AG09319 (cell line): ENCODE results near the gene DAP.

Source experiments
- DNase-seq: peaks from one replicate; pipeline ENCODE4 v3.0.0-alpha.2; 2010; ENCODE audit warnings: low read depth; ENCODE audit errors: extremely low read depth
- TF ChIP-seq, protein P1 (sequence below): IDR thresholded peaks from 2 replicates; pipeline ENCODE4 v1.5.1; 2011; ENCODE audit warnings: low read depth, mild to moderate bottlenecking, inconsistent platforms, low read length, moderate library complexity

DAP gene

DNA sequence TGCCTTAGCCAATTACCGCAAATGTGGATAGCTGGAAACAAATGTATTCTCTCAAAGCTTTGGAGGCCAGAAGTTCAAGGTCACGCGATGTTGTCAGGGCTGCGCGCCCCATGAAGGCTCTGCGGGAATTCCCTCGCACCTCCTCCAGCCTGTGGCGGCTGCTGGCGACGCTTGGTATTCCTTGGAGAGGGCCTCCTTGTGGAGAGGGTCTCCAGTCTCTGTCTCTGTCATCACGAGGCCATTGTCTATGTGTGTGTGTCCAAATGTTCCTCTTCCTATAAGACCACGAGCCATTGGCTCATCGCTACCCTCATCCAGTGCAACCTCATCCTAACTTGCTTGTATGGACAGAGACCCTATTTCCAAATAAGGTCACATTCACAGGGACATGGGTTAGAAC, 99.6 kb downstream of the DAP start:
- TF ChIP-seq, protein P1, sequence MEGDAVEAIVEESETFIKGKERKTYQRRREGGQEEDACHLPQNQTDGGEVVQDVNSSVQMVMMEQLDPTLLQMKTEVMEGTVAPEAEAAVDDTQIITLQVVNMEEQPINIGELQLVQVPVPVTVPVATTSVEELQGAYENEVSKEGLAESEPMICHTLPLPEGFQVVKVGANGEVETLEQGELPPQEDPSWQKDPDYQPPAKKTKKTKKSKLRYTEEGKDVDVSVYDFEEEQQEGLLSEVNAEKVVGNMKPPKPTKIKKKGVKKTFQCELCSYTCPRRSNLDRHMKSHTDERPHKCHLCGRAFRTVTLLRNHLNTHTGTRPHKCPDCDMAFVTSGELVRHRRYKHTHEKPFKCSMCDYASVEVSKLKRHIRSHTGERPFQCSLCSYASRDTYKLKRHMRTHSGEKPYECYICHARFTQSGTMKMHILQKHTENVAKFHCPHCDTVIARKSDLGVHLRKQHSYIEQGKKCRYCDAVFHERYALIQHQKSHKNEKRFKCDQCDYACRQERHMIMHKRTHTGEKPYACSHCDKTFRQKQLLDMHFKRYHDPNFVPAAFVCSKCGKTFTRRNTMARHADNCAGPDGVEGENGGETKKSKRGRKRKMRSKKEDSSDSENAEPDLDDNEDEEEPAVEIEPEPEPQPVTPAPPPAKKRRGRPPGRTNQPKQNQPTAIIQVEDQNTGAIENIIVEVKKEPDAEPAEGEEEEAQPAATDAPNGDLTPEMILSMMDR, result no peak
- no peak for DNase-seq

DNA sequence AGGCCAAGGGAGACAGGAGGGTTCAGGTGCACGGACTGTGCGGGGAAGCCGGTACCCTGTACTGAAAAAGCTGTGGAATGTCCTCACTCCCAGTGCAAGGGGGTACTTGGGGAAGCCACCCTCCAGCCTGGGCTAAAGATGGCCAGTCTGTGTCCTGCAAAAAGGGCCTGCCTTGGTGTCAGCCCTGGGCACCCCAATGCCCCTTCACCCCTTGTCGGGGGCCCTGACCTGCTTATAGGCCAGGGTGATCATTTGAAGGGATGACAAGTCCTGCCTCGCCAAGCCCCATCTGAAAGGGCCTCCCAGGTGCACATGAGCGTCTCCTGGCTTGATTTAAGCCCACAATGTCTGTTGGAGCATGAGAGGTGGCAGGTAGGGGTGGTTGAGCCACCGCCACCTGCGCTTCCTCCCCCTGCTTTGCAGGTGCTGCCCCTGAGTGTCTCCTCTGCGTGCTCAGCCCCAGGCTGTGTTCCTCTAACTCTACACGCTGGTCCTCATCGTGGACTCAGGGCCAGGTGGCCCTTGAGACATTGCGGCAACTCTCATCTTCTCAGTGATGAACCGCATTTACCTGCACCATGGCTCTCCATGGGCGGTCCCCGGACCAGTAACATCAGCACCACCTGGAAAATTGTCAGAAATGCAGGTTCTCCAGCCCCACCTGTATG, 100.2 kb downstream of the DAP start:
- TF ChIP-seq, protein P1, result no peak
- DNase-seq, result no peak

DNA sequence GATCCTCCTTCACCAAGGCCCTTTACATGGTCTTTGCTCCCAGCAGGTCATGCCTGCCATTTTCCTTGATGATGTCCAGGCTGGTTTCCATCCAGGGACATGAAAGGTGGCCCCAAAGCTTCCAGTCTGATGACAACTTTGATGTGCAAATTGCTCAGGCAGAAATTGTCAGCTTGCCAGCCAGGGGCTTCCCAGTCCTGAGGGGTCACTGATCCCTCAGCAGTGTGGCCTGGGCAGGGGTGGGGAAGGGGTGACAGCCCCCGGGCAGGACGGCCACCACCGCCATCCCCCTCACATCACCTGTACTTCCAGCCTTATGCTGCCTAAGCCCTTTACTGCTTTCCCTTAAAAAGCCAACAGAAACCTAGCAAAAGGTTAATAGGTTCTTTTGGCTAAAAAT, 100.9 kb downstream of the DAP start:
- DNase-seq, result no peak
- TF ChIP-seq, protein P1, result no peak

DNA sequence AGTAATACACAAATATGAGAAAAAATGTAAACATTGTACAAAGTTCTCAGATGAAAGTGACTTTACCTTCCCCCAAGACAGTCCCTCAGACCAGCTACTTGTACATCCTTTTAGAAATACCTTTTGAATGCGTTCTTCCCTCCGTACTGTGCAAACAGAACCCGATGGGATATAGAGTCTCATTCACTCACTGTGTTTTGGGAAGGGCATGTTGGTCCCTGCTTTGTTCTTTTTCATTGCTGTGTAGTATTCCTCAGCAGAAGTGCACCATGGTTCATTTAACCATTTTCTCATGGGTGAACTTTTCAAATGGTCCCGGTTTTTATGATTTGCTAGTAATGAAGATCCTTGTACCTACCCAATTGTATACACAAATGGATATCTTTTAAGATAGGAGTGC, 102.8 kb downstream of the DAP start:
- TF ChIP-seq, protein P1, result no peak
- no peak for DNase-seq

DNA sequence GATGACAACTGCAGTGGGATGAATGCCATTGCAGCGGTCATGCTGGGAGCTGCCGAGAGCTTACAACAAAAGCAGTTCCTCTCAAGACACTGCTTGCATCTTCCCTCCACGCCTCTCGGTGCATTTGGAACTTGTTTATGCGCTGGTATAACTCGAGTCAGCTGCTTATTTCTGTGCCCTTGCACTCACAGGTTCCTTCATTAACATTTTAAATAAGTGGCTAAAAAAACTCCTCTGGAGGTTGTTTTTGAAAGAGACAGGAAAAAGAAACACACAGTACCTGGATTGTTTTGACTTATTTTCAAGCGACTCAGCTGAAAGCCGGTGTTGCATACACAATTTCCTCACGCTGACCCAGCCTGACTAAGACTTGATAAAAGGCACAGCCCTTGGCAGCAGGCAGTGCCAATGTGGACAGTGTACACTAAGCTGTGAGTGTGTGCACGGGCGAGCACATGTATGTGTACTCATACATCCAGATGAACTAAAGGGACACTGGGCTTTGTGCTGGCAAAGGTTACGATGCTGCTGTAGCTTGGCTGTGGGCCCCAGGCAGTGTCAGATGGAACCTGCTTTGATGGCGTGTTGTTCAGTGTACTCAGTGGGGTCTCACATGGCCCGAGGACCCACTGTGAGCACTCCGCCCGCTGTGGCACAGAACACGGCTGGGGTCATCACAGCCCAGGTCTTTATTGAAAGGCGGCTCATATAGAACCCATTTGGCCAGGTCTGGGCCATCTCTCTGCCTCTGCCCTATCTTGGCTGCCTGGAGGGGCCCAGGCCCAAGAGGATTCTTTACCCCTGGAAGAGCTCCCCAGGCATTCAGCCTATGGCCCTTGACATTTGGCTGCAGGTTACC, 104.8 kb downstream of the DAP start:
- TF ChIP-seq, protein P1, result no peak
- DNase-seq, result no peak

DNA sequence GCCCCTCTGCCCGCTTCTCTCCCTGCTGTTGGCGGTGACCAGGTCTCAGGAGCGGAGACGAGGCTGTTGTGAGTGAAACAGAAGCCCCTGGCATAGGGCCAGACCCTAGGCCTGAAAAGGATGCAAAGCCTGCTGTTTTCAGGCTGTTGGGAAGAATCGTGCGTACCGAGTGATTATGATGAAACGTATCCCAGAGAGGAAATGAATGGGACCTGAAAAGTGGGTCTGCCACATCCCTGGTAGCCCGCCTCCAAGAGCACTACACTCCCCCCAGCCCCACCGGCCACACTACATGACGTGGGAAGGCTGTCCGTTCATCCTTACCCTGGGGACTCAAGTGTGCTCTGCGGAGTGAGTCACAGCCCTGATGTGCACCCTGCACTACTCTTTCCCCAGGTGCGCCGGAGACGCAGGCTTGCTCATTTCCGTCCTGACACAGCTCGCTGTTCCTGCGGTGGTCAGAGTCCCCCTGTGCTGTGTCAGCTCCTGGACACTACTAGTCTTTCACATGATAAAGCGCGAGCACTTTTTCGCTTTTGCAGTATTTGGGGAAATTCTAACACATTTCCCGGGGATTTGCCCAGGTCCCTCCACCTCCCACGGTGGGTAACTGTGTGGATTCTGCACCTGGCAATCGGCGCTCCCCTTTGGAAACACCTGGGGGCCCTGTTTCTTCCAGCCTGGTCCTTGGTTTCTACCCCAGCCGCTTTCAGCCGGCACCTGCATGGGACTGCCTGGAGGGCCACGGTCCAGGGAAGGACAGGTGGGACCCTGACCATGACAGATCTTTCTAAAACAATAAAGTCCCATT, 105.7 kb downstream of the DAP start:
- TF ChIP-seq, protein P1, result no peak
- DNase-seq, result no peak
